SJCRH30 (cell line): ENCODE data around the gene SEMA6B. TPM values are rescaled to one million over a fixed set of nuclear protein-coding genes. Genes with fewer than 3 reads are reported as not detected.
"Not testable (repeated sequence)": the region's sequence is repeated elsewhere in the genome, so short reads cannot be mapped to it uniquely, and the experiment has no call there.

Experiments
- DNase-seq, 2 experiments: peaks; one replicate each; pipeline ENCODE4 v3.0.0-alpha.2; 2015 to 2020
- H3K27ac ChIP-seq: fragments of 250-450 bp; sonication (Bioruptor Pico); 2 replicates; pipeline ENCODE4 v1.5.1; 2020; ENCODE audit warnings: mild to moderate bottlenecking, moderate library complexity
- H3K27me3 ChIP-seq: fragments of 250-450 bp; sonication (Bioruptor Pico); 2 replicates; pipeline ENCODE4 v1.5.1; 2020; ENCODE audit warnings: mild to moderate bottlenecking, moderate library complexity
- H3K36me3 ChIP-seq: fragments of 250-450 bp; sonication (Bioruptor Pico); 2 replicates; pipeline ENCODE4 v1.5.1; 2020; ENCODE audit warnings: mild to moderate bottlenecking, moderate library complexity
- H3K4me1 ChIP-seq: fragments of 250-450 bp; sonication (Bioruptor Pico); 2 replicates; pipeline ENCODE4 v1.5.1; 2020; ENCODE audit warnings: mild to moderate bottlenecking, moderate library complexity
- H3K4me3 ChIP-seq: fragments of 250-450 bp; sonication (Bioruptor Pico); 2 replicates; pipeline ENCODE4 v1.5.1; 2020; ENCODE audit warnings: mild to moderate bottlenecking, moderate library complexity
- H3K9me3 ChIP-seq: fragments of 250-450 bp; sonication (Bioruptor Pico); replicated peaks from 2 replicates; pipeline ENCODE4 v1.5.1; 2020; ENCODE audit warnings: mild to moderate bottlenecking, moderate library complexity
- total RNA-seq: library from RNA; depleted of rRNA; stranded (reverse); fragments of >200 nt; shearing (Covaris generic); gene quantifications from 2 replicates; pipeline ENCODE4 v1.2.3, GENCODE V29; 2014

SEMA6B gene
- total RNA-seq, 1 experiment from 2014 or later: 116 TPM

DNA sequence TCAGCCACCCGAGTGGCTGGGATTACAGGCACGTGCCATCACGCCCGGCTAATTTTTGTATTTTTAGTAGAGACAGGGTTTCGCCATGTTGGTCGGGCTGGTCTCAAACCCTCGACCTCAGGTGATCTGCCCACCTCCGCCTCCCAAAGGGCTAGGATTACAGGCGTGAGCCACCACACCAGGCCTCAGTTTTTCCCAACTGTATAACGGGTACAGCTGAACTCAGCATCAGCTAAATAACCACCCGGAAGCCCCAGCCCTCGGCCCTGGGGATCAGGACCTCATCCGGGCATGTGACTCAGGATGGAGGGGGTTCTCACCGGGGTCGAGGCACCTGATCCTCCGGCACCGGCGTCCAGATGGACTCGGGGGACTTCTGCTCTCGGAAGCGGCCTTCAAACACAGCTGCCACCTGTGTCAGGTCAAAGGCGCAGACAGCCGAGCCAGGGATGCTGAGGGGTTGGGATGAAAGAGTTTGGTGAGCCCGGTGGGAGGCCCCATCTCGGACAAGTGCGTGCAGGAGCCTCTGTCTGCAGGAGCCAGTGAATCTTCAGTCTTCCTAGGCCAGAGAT lies 8.9 kb downstream of the SEMA6B start:
- no peak for DNase-seq

DNA sequence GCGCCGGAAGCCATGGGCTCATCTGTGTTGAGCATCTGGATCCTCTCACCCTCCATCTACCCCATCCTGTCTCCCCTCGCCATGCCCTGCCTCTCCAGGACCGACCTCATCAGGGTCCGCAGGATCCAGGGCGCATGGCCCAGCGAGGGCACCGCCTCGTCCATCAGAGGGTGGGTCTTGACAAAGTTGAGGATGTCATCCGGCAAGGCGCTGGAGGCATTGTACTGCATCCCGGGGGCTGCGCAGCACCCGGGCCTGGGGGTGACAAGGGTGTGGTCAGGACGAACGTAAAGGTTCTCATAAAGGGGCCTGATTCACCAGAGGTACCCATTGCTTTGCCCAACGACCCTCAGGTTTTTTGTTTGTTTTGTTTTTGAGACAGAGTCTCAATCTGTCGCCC lies 9.5 kb downstream of the SEMA6B start:
- Histone ChIP-seq H3K4me3 (no peak overlapping the region), H3K27me3 (no peaks in the 10 kb centered on the region), H3K36me3 (peaks cover 81% of the 10 kb centered on the region), H3K4me1 (no peaks in the 10 kb centered on the region), H3K9me3 (no peaks in the 10 kb centered on the region), H3K27ac (no peak overlapping the region)
- no peak for DNase-seq

More for the DNA sequence above, 8.9 kb downstream of the SEMA6B start:
- peaks cover 85% of the 10 kb centered on the region for H3K36me3 ChIP-seq
- H3K4me1 ChIP-seq: no peaks in the 10 kb centered on the region
- H3K27ac ChIP-seq: no peak overlapping the region
- H3K4me3 ChIP-seq: no peak overlapping the region
- no peaks in the 10 kb centered on the region for H3K27me3 ChIP-seq
- no peaks in the 10 kb centered on the region for H3K9me3 ChIP-seq

DNA sequence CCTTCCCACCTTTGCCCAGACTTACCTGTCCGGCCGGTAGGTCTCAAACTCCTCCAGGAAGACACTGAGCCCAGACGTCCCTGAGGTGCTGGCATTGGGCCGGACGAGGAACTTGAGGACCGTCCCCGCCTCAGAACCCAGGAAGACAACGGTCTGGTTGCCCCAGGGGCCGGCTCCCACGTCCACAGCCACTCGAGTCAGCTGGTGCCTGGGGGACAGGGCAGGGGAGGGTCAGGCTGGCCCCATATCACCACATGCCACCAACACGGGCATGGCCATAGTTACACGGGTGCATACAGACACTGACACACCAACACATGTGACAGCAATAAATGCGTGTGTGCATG lies 11.3 kb downstream of the SEMA6B start:
- DNase-seq: no peak
- H3K4me1 ChIP-seq: no peaks in the 10 kb centered on the region
- H3K27me3 ChIP-seq: no peaks in the 10 kb centered on the region
- H3K4me3 ChIP-seq: no peak overlapping the region
- peaks cover 74% of the 10 kb centered on the region for H3K36me3 ChIP-seq
- H3K9me3 ChIP-seq: no peaks in the 10 kb centered on the region
- no peak overlapping the region for H3K27ac ChIP-seq

DNA sequence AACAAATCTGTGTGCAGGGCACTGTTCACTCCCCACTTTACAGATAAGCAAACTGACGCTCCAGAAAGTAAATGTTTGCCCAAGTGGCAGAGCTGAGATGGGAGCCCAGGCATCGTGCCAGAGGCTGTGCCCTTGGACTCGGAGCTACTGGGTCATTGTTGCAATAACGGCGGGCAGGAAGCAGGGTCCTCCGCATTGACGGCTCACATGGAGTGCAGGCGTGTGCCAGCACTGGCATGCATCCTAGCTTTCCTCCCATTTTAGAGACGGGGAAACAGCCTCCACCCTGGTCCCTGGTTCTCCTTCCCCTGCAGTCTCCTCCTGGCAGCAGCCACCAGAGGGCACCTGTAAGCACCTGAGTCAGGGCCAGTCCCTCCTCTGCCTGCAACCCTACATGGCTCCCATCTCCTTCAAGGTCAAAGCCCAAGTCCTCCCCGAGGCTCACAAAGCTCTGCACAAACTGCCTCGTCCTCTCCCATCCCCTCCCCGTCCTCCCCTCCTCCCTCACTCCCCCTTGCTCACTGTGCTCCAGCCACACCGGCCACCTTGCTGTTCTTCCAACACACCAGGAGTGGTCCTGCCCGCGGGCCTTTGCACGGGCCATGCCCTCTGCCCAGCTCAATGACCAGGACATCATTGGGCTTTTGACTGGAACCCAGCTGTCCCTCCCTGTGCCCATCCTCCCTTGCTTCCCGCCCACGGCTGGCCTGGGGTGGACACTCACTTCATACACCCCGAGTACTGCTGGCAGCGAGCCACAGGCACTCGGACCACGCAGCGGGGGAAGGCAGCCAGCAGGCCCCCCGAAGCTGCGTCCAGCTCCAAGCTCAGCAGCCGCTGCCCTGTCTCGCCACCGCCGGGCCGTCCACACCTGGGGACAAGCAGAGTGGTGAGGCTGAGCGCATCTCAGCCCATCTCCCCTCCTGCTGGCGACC lies 11.9 kb downstream of the SEMA6B start:
- Histone ChIP-seq H3K4me1 (no peaks in the 10 kb centered on the region), H3K4me3 (no peak overlapping the region), H3K27me3 (no peaks in the 10 kb centered on the region), H3K36me3 (peaks cover 69% of the 10 kb centered on the region), H3K27ac (no peak overlapping the region), H3K9me3 (no peaks in the 10 kb centered on the region)
- DNase-seq: no peak

DNA sequence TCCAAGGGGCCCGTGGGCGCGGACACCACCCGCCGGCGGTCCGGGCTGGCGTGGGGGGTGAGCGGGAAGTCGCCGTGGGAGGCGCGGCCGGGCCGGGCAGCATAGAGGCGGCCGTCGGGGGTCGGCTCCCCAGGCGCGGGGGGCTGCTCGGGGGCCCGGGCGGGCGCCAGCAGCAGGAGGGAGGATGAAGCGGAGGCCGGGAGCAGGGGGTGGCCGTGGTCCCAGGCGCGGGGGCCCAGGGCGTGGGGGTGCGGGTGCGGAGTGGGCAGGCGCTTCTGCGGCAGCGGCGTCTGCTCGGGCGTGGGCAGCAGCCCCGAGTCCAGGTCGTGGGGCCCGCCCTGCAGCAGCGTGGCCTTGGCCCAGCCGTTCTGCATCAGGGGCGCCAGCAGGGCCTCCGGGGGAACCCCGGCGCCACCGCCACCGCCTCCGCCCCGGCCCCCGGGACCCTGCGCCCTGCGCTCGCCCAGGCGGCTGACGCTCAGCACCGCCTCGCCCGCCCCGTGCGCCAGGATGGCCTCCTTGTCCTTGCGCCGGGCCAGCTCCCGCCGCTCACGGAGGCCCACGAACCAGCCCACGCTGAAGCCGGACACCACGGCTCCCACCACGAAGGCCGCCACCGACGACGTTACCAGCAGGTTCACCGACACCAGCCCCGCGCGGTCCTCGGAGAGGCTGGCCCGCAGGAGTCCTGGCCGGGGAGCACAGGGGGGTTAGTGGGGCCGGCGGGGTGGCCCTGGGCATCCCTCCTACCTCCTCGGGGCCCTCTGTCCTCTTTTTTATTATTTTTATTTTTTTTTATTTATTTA lies 15.4 kb downstream of the SEMA6B start:
- H3K36me3 ChIP-seq: peaks cover 41% of the 10 kb centered on the region
- no peak overlapping the region for H3K4me3 ChIP-seq
- no peak overlapping the region for H3K27ac ChIP-seq
- no peaks in the 10 kb centered on the region for H3K4me1 ChIP-seq
- no peak for DNase-seq
- H3K27me3 ChIP-seq: no peaks in the 10 kb centered on the region
- H3K9me3 ChIP-seq: no peaks in the 10 kb centered on the region

DNA sequence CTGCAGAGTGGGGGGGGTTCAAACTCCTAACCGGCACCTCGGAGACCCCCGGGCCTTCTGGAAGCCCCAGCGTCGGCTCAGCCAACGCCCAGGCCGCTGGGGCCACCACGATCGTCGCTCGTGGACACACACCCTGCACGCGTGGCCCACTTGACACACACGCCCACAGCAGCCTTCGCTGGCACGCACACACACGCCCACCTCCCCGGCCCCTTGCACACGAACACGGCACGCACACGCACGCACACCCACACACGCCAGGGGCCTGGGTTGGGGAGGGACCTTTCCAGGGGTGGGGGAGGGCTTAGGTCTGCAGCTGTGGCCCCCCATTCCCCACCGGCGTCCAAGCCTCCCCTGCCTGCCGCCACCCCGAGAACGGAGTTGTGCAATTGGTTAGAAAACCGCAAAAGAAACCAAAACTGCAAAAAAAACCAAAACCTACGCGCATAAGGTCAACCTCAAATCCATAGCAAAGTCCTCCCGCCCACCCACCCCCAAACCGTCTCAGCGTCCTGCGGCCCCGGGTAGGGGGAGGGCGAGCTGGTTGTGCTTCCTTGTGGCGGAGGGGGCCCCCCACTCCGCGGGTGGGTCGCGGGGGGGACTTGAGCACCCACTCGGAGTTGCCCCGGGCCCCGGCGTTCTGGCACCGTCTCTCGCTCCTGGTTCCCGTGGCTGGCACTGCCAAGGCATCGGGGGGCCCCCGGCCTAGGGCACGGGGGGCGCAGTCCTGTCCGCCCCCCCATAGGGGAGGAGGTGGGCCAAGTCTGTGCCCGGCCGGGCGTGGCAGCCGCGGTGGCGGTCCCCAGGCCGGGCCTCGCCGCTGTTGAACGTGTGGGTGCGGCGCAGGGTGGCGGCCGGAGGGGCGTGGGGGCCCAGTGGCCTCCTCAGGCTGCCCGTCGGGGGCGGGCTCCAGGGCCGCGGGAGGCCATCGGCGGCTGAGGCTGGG lies 16.3 kb downstream of the SEMA6B start:
- H3K27me3 ChIP-seq: no peaks in the 10 kb centered on the region
- DNase-seq: no peak
- no peak overlapping the region for H3K27ac ChIP-seq
- peaks cover 33% of the 10 kb centered on the region for H3K36me3 ChIP-seq
- no peaks in the 10 kb centered on the region for H3K4me1 ChIP-seq
- H3K9me3 ChIP-seq: no peaks in the 10 kb centered on the region
- no peak overlapping the region for H3K4me3 ChIP-seq

DNA sequence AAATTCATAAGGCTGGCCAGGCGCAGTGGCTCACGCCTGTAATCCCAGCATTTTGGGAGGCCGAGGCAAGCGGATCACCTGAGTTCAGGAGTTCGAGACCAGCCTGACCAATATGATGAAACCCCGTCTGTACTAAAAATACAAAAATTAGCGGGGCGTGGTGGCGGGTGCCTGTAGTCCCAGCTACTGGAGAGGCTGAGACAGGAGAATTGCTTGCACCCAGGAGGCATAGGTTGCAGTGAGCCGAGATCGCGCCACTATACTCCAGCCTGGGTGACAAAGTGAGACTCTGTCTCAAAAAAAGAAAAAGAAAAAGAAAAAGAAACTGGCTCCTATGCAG lies 17.7 kb downstream of the SEMA6B start:
- not testable (repeated sequence) for H3K27ac ChIP-seq, H3K27me3 ChIP-seq, DNase-seq, H3K4me1 ChIP-seq, H3K9me3 ChIP-seq, H3K4me3 ChIP-seq
- H3K36me3 ChIP-seq: peaks cover 21% of the 10 kb centered on the region

DNA sequence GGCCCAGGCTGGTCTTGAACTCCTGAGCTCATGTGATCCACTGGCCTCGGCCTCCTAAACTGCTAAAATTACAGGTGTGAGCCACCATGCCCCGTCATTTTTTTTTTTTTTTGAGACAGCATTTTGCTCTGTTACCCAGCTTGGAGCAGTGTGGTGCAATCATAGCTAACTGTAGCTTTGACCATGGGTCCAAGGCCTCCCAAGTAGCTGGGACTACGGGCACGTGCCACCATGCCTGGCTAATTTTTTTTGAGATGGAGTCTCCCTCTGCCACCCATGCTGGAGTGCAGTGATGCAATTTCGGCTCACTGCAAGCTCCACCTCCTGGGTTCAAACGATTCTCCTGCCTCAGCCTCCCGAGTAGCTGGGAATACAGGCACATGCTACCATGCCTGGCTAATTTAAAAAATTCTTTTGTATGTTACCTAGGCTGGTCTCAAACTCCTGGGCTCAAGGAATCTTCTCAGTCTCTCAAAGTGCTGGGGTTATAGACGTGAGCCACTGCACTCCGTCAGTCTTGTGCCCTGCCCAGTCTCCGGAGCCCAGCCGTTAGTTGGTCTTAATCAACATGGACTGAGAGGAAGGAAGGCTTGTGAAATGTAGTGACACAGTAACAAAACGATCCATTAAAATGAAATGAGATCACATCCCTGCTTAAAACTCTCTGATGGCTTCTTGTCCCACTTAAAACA lies 18.2 kb downstream of the SEMA6B start:
- Histone ChIP-seq H3K27me3 (no peaks in the 10 kb centered on the region), H3K4me3 (no peak overlapping the region), H3K9me3 (no peaks in the 10 kb centered on the region), H3K36me3 (peaks cover 16% of the 10 kb centered on the region), H3K4me1 (peaks cover 11% of the 10 kb centered on the region), H3K27ac (no peak overlapping the region)
- no peak for DNase-seq

DNA sequence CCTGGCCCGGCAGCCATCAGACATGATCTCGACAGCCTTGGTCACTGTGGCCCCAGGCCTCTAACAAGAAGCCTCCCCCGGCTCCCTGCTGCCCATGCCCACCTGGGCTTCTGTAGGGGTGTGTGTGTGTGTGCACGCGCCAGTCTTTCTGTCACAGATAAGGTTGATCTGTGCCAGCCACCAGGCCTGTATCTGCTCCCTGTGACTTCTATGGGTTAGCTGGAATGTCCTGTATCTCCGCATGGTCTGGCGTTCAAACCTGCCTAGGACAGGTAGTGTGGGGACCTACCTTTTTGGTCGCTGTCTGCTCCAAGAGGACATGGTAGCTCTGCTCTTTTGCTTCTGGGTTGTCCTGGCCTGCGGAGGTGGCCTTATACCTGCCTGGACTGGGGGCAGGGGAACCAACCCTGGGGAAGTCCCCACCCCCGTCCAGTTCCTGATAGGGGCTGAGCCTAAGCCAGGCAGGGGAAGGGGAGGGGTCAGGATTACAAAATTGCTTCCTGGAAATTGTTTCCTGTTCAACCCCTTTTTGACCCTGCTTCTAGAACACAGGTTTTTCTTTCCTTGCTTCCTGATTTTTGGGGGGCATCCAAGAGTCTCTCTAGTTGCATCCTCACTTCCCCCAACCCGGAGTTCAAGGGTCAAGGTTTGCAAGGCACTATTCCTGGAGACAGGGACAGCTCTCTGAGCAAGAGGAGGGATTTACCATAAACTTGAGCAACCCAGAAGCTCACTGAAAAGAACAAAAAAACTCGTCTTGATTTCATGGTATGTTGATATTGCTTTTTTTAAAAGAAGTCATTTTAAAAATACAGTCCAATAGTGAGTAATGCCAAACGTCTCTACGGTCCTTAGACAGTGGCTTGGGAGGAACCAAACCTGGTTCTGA lies 19.5 kb downstream of the SEMA6B start, which contains the start of gene LRG1:
Gene LRG1 (minus strand): TSS at position 344 of the 889 bp plus-strand sequence. CDS start 23 bp downstream, at position 321.
- Histone ChIP-seq H3K27ac (no peak within 1 kb of the TSS), H3K36me3 (peaks cover 7% of the 10 kb centered on the region), H3K27me3 (no peaks in the 10 kb centered on the region), H3K9me3 (no peaks in the 10 kb centered on the region), H3K4me3 (no peak within 1 kb of the TSS), H3K4me1 (peaks cover 18% of the 10 kb centered on the region)
- DNase-seq: no peak

DNA sequence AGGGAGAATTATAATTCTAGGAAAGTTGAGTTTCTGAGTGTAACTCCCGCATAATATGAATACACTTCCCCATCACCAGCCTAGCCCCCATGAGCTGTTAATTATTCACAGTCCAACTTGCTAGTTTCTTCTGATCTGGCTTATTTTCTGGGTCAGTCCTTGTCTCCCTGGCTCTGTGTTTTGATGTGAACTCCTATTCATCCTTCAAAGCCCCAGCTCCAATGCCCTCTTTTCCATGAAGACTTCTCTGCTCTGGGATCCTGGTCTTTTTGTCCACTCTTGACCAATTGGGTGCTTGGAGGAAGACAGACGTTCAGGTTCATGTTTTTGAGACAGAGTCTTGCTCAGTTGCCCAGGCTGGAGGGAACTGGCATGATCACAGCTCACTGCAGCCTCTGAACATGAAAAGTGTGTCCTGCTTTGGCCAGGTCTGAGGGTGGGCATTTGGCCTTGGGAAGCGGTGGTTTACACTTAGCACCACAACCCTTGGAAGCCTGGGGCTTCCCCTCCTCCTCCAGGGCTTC lies 20.3 kb downstream of the SEMA6B start:
- Histone ChIP-seq H3K27ac (no peak overlapping the region), H3K27me3 (no peaks in the 10 kb centered on the region), H3K9me3 (no peaks in the 10 kb centered on the region), H3K4me3 (no peak overlapping the region), H3K4me1 (peaks cover 18% of the 10 kb centered on the region), H3K36me3 (0 out of 2 replicates have a peak, but pooled peaks cover under 1% of the 10 kb centered on the region)
- no peak for DNase-seq

DNA sequence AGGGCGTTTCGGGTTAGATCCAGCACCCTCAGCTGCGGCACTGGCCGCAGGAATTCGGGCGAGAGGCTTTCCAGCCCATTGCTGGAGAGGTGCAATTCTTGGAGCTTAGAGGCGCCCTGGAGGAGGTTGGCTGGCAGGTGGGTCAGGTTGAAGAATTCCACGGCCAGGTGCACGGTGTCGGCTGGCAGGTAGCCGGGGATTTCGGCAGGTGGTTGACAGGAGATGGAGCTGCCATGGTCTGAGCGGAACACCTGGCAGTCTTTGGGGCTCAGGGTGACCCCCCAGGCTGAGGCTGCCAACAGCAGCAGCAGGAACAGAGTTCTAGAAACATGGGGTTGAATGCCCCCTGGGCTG lies 20.9 kb downstream of the SEMA6B start:
- Histone ChIP-seq H3K36me3 (no peaks in the 10 kb centered on the region), H3K4me1 (peaks cover 18% of the 10 kb centered on the region), H3K27ac (no peak overlapping the region), H3K27me3 (no peaks in the 10 kb centered on the region), H3K4me3 (no peak overlapping the region), H3K9me3 (no peaks in the 10 kb centered on the region)
- DNase-seq: no peak

DNA sequence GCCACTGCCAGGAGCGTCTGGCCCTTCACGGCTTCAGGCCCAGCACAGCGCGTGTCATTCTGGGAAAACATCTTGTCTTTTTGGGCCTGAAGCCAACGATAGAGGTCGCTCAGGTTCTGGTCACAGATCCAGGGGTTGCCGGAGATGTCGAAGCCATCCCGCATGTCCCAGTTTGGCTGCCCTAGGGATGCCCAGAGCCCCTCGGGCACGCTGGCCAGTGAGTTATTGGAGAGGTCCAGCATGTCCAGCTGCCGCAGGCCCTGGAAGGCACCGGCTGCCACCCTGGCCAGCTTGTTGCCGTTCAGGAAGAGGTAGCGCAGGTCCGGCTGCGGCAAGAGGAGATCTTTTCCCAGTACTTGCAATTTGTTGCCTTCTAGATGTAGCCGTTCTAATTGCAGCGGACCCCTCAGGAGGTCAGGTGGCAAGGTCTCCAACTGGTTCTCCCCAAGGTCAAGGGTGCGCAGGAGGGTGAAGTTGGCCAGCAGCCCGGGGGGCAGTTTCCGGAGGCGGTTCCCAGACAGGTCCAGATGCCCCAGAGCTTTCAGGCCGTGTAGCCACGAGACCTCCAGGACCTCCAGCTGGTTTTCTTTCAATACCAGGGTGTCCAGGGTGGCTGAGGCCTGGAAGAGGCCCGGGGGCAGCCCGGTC lies 21.4 kb downstream of the SEMA6B start:
- DNase-seq: no peak

More for the DNA sequence above, 21.4 kb downstream of the SEMA6B start:
- Histone ChIP-seq H3K4me3 (no peak overlapping the region), H3K27me3 (no peaks in the 10 kb centered on the region), H3K36me3 (no peaks in the 10 kb centered on the region), H3K27ac (no peak overlapping the region), H3K4me1 (peaks cover 18% of the 10 kb centered on the region), H3K9me3 (no peaks in the 10 kb centered on the region)
